GM19043 (cell line): Measurements from ENCODE around the gene LRP6.

Source experiments
- ATAC-seq: cut with Tn5 transposase; IDR thresholded peaks from one replicate; pipeline ENCODE4 v1.9.1; 2021; ENCODE audit warnings: low read depth; ENCODE audit not compliant: unreplicated experiment

Gene LRP6

GRCh38 chr12:12086362-12086761 is 180.5 kb downstream of the LRP6 start:
- no peak for ATAC-seq

GRCh38 chr12:12083688-12084087 is 183.2 kb downstream of the LRP6 start:
- no peak for ATAC-seq

GRCh38 chr12:12081836-12082497 is 184.9 kb downstream of the LRP6 start:
- ATAC-seq, result peak; percentile 53

- no peak for ATAC-seq
Measured at GRCh38 chr12:12079291-12079690, 187.6 kb downstream of the LRP6 start.

GRCh38 chr12:12072064-12072760 is 194.6 kb downstream of the LRP6 start:
- no peak for ATAC-seq

- ATAC-seq, result peak; percentile 47
Measured at GRCh38 chr12:12070674-12071656, 195.9 kb downstream of the LRP6 start, which contains the start of gene BCL2L14. TSS of gene BCL2L14 (plus strand) at chr12:12070939. CDS start at chr12:12079306, 8,367 bp downstream.

GRCh38 chr12:12069821-12070548 is 196.9 kb downstream of the LRP6 start:
- no peak for ATAC-seq

- no peak for ATAC-seq
Measured at GRCh38 chr12:12068751-12069150, 198.1 kb downstream of the LRP6 start.
